Ovary (tissue), 9 donors: ENCODE data around the gene RHOA. TPM values are rescaled to one million over a fixed set of nuclear protein-coding genes. Genes with fewer than 3 reads are reported as not detected.

Experiments
- DNase-seq, 5 donors: peaks; one replicate each; pipeline ENCODE4 v3.0.0-alpha.2; 2019 to 2020
- H3K27ac ChIP-seq, 2 donors: fragments of 200-600 bp; one replicate each; pipeline versions ENCODE4 v1.5.1 to v1.8.0; 2019 to 2022
- H3K27me3 ChIP-seq: fragments of 200-600 bp; one replicate; pipeline ENCODE4 v1.8.0; 2022
- H3K36me3 ChIP-seq: fragments of 200-600 bp; sonication (generic); one replicate; pipeline ENCODE4 v1.5.1; 2019
- H3K4me1 ChIP-seq: one replicate; pipeline ENCODE4 v1.8.1; 2013; ENCODE audit warnings: mild to moderate bottlenecking, moderate library complexity; ENCODE audit not compliant: insufficient read depth
- H3K4me3 ChIP-seq: fragments of 200-600 bp; sonication (generic); one replicate; pipeline ENCODE4 v1.5.1; 2017
- H3K9me3 ChIP-seq, 2 donors: fragments of 200-600 bp in 1 of 2; sonication (generic) in 1 of 2; one replicate each; pipeline versions ENCODE4 v1.5.1 to v1.8.1; 2013 to 2019; ENCODE audit warnings: mild to moderate bottlenecking in 1 of 2, moderate library complexity in 1 of 2
- EP300 ChIP-seq: sonication (generic); formaldehyde crosslinking; IDR thresholded peaks from one replicate; pipeline ENCODE4 v1.6.1; 2017; ENCODE audit warnings: antibody characterized with exemption
- POLR2A ChIP-seq: fragments of 450-650 bp; IDR thresholded peaks from one replicate; pipeline ENCODE4 v1.6.1; 2017; ENCODE audit warnings: antibody characterized with exemption, mild to moderate bottlenecking, moderate library complexity
- whole genome bisulfite sequencing, 3 donors: extraction: QIAGEN DNeasy Blood & Tissue Kit in 1 of 3; methylation state at CpG; one replicate each; pipeline versions ENCODE4 v1.1.5 to v1.1.7; 2013 to 2017; 5-methylcytosine and 5-hydroxymethylcytosine counted together
- intact Hi-C, 4 donors: fragments of 100-400 bp; cut with DNase I; formaldehyde crosslinking; loops; one replicate each; pipeline versions ENCODE4 v1.11.0 to v1.15.1; 2022 to 2023
- polyA plus RNA-seq, 2 donors: library from polyadenylated mRNA; stranded (reverse); fragments of 200-250 nt in 1 of 2; fragments of 350-450 nt in 1 of 2; fragmentation: Illumina TruSeq in 1 of 2; extraction: RNeasy Lipid Tissue Mini Kit (QIAGEN cat#74804) in 1 of 2; gene quantifications; one replicate each; pipeline ENCODE4 v1.2.3, GENCODE V29; 2013 to 2014
- total RNA-seq, 7 donors: library from RNA; depleted of rRNA in 2 of 7; stranded (reverse); fragments of >200 nt in 2 of 7; fragmentation: NEBNext Ultra II Directional in 3 of 7; extraction: Animal tissue kit (Norgen Biotek cat#: 25700) in 3 of 7; gene quantifications; one replicate each; pipeline versions ENCODE4 v1.1.0 to v1.2.4, GENCODE V29; 2016 to 2023
- TF ChIP-seq, protein P1 (sequence below), 3 donors: fragments of 450-650 bp in 2 of 3; fragments of 200-600 bp in 1 of 3; IDR thresholded peaks; one replicate each; pipeline versions ENCODE4 v1.5.1 to v1.8.0; 2016 to 2022; ENCODE audit warnings: antibody characterized with exemption in 3 of 3, mild to moderate bottlenecking in 1 of 3
- donor health status: DM: no; HTN: no; CAD: no; lungs with moderate emphysema.
- donor health status: DM: no; HTN: no; CAD: no.
- donor health status: Bipolar disorder and iron deficiency.
- donor health status: DM: yes; HTN: yes; CAD: no.
- donor health status: DM: no; HTN: no; CAD: no.
- donor health status: DM: yes; HTN: yes; CAD: no.

RHOA gene
- total and polyA plus RNA-seq, 9 donors: 293 to 878 (median 439) TPM

DNA sequence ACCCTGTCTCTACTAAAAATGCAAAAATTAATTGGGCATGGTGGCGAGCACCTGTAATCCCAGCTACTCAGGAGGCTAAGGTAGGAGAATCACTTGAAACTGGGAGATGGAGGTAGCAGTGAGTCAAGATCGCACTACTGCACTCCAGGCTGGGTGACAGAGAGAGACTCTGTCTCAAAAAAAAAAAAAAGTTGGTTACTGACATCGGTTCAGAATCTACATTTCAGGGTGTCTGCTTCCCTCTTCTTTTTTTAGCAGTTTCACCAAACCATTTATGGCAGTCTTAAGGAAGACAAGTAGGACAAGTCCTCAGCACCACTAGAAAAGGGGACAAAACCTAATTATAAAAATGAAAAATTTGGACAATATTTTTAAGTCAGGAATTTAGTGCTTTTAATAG, 68.6 kb downstream of the RHOA start:
- intact Hi-C loops: loop anchor here in 2 of 4 donors (5.0 to 10.0 kb wide), 2 partner anchors 102 to 171 kb away; partner anchors contain the start of gene KLHDC8B (in 1 of the 2)
- H3K27ac ChIP-seq: no peak overlapping the region
- H3K27me3 ChIP-seq: no peaks in the 10 kb centered on the region
- H3K4me3 ChIP-seq: no peak overlapping the region
- H3K4me1 ChIP-seq: peaks cover 5% of the 10 kb centered on the region
- 84 to 91% (median 86%) methylated on average over 3 of the region's 3 CpGs for WGBS, 3 donors
- TF ChIP-seq, protein P1, sequence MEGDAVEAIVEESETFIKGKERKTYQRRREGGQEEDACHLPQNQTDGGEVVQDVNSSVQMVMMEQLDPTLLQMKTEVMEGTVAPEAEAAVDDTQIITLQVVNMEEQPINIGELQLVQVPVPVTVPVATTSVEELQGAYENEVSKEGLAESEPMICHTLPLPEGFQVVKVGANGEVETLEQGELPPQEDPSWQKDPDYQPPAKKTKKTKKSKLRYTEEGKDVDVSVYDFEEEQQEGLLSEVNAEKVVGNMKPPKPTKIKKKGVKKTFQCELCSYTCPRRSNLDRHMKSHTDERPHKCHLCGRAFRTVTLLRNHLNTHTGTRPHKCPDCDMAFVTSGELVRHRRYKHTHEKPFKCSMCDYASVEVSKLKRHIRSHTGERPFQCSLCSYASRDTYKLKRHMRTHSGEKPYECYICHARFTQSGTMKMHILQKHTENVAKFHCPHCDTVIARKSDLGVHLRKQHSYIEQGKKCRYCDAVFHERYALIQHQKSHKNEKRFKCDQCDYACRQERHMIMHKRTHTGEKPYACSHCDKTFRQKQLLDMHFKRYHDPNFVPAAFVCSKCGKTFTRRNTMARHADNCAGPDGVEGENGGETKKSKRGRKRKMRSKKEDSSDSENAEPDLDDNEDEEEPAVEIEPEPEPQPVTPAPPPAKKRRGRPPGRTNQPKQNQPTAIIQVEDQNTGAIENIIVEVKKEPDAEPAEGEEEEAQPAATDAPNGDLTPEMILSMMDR (IDR thresholded peaks at IDR 0.05): no peak
- TF ChIP-seq EP300 (no peak), POLR2A (no peak)
- no peaks in the 10 kb centered on the region for H3K36me3 ChIP-seq
- H3K9me3 ChIP-seq: no peaks in the 10 kb centered on the region
- DNase-seq: no peak

DNA sequence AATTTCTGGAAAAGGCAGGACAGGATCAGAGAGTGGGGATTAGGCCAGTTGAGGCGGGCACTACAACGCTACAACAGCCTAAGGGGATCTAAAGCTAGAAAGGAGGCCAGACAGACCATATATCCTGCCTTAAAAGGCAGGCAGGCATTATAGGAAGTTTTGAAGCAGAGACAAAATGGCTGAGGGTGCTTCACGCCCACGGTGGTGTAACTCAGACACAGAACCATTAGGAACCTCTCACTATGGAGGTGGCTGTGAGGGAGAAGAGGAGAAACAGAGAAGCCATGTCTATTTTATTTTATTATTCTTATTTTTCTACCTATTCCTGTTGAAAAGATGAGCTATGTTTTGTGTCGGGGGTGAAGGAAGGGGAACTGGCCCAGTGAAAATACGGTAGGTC, 69.8 kb downstream of the RHOA start:
- TF ChIP-seq, protein P1 (IDR thresholded peaks at IDR 0.05): no peak
- Histone ChIP-seq H3K9me3 (no peaks in the 10 kb centered on the region), H3K36me3 (no peaks in the 10 kb centered on the region), H3K4me1 (peaks cover 5% of the 10 kb centered on the region), H3K27me3 (no peaks in the 10 kb centered on the region), H3K4me3 (no peak overlapping the region), H3K27ac (no peak overlapping the region)
- WGBS, 3 donors: 88 to 93% (median 92%) methylated on average over 6 of the region's 6 CpGs
- intact Hi-C loops: loop anchor here in 3 of 4 donors (2.0 to 10.0 kb wide), 3 partner anchors 103 to 175 kb away; partner anchors contain the start of genes CCDC71 (in 1 of the 3) and KLHDC8B (in 1 of the 3)
- no peak for DNase-seq

DNA sequence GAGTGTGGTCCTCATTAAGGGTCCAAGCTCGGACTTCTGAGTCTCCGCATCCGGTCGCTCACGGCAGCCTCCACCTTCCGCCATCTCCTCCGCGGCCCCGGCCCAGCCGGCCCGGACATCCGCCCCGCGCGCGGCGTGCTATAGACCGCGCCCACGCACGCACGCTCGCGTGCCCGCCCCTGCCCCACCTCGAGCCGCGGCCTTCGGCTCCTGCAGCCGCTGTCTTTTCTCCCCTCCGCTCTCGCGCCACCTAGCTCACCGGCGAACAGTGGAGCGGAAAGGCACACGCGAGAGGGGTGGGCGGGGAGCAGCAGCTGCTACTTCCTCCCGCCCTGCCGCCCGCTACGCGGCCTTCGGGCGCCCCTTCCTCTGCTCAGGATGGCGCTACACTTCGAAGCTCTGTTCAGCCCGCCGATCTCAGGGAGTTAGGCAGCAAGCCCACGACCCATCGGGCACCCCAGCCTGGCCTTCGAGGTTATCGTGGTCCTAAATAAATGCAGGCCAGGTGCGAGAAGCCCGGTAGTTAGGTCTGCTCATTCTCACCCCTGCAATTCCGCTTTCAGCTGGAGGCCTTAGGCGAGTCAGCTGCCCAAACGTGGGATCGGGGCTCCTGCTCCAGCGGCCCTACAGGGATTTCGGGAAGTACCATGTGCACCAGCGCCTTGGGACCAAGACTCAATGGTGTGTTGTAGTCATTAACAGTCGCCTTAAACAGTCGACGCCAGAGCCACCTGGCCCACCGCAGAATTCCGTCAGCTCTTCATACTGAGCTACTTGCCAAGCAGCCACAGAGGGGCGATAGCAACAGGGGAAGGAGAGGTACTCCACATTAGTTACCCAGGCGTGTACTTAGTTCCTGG, 71.6 kb downstream of the RHOA start, which contains the start of gene USP4:
Gene USP4, minus strand, starts transcription at position 113 of the 860 bp plus-strand sequence. Its CDS starts 29 bp downstream, at position 84.
- WGBS, 3 donors: 1 to 2% (median 1%) methylated on average over 66 to 70 of the region's 70 CpGs
- TF ChIP-seq EP300: no peak
- peak; percentile 57 for TF ChIP-seq POLR2A
- TF ChIP-seq, protein P1 (IDR thresholded peaks at IDR 0.05): peak; percentile 11 to 74 (median 59)
- Histone ChIP-seq H3K4me1 (peaks cover 5% of the 10 kb centered on the region), H3K36me3 (no peaks in the 10 kb centered on the region), H3K9me3 (no peaks in the 10 kb centered on the region), H3K4me3 (peak within 1 kb of the TSS; percentile 92), H3K27ac (peak within 1 kb of the TSS; percentile 40 to 92), H3K27me3 (no peaks in the 10 kb centered on the region)
- intact Hi-C loops: loop anchor here in 3 of 4 donors (2.0 to 10.0 kb wide), 3 partner anchors 105 to 173 kb away; partner anchors contain the start of genes CCDC71 (in 1 of the 3) and KLHDC8B (in 1 of the 3)
- peak; percentile 90 to 95 (median 91) for DNase-seq

DNA sequence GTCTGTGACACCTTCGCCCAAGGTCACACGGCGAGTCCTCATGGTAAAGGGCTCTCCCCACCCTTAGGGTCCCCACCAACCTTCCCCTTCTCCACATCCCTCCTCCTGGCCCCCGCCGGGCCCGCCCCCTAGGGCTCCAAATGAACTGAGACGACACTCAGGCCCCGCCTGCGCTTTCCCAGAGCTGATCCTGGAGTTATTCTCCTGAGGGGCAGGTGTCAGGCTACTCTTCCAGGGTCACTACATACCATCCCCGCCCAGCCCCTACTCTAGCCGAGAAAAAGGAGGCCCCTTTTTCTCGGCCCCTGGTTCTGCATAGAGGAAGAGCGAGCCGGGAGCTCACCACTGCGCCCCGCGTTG, 72.2 kb downstream of the RHOA start:
- H3K4me3 ChIP-seq: peak overlapping the region; percentile 92
- WGBS, 3 donors: 0 to 2% (median 1%) methylated on average over 17 of the region's 17 CpGs
- DNase-seq: peak in 4 of 5 donors; percentile 22 to 56 (median 44)
- TF ChIP-seq POLR2A (no peak), EP300 (no peak)
- TF ChIP-seq, protein P1 (IDR thresholded peaks at IDR 0.05): no peak
- intact Hi-C loops: loop anchor here in 1 of 4 donors (10.0 kb wide), 1 partner anchor 105 kb away; no protein-coding TSS in a partner anchor
- H3K36me3 ChIP-seq: no peaks in the 10 kb centered on the region
- H3K9me3 ChIP-seq: no peaks in the 10 kb centered on the region
- H3K4me1 ChIP-seq: peaks cover 5% of the 10 kb centered on the region
- no peaks in the 10 kb centered on the region for H3K27me3 ChIP-seq
- H3K27ac ChIP-seq: peak overlapping the region; percentile 40 to 92
